GM12878 (cell line): ENCODE data around the gene TRPC3.

Source experiments
- ATF2 ChIP-seq: IDR thresholded peaks from 2 replicates; pipeline ENCODE4 v1.6.1; 2012; ENCODE audit warnings: low read length, inconsistent platforms
- BRCA1 ChIP-seq: IDR thresholded peaks from 2 replicates; pipeline ENCODE4 v1.6.1; 2011; ENCODE audit warnings: low read depth, low read length, improper control_type of control experiment
- CEBPZ ChIP-seq: fragments of 150-350 bp; IDR thresholded peaks from 2 replicates; pipeline ENCODE4 v1.6.1; 2016; ENCODE audit warnings: low read depth, low read length
- CTCF ChIP-seq, 3 experiments: IDR thresholded peaks in 2 of 3; conservative IDR thresholded peaks in 1 of 3; 2 replicates each; pipeline ENCODE4 v1.5.1; 2011; ENCODE audit warnings: low read depth in 3 of 3, low read length in 3 of 3, mild to moderate bottlenecking in 3 of 3, control low read depth in 2 of 3, moderate library complexity in 2 of 3, inconsistent platforms in 1 of 3, mixed read lengths in 1 of 3; ENCODE audit not compliant: control insufficient read depth in 2 of 3, insufficient read depth in 1 of 3; ENCODE audit errors: extremely low read depth in 1 of 3
- EZH2 ChIP-seq: IDR thresholded peaks from 2 replicates; pipeline ENCODE4 v1.6.1; 2012; ENCODE audit warnings: low read depth, mild to moderate bottlenecking, control low read depth, inconsistent platforms, low read length, borderline replicate concordance; ENCODE audit not compliant: control insufficient read depth
- KDM1A ChIP-seq: fragments of 200-600 bp; sonication (generic); IDR thresholded peaks from 2 replicates; pipeline ENCODE4 v1.6.1; 2016; ENCODE audit warnings: borderline replicate concordance
- MTA2 ChIP-seq: fragments of 450-650 bp; IDR thresholded peaks from 2 replicates; pipeline ENCODE4 v1.6.1; 2016; ENCODE audit warnings: low read depth, mild to moderate bottlenecking, moderate library complexity
- POLR2A ChIP-seq: IDR thresholded peaks from 2 replicates; pipeline ENCODE4 v1.6.1; 2011; ENCODE audit warnings: low read depth, mild to moderate bottlenecking, low read length
- SIN3A ChIP-seq: IDR thresholded peaks from 2 replicates; pipeline ENCODE4 v1.6.1; 2012; ENCODE audit warnings: low read depth, low read length, improper control_type of control experiment
- SREBF2 ChIP-seq: IDR thresholded peaks from 2 replicates; pipeline ENCODE4 v1.6.1; 2012; ENCODE audit warnings: mild to moderate bottlenecking, low read length
- YY1 ChIP-seq: IDR thresholded peaks from 2 replicates; pipeline ENCODE4 v1.6.1; 2011; ENCODE audit warnings: low read depth, mild to moderate bottlenecking, low read length

GRCh38 chr4:121881158-121881557 is 70.7 kb downstream of the TRPC3 start:
- no peak for TF ChIP-seq POLR2A
- no peak for TF ChIP-seq BRCA1
- no peak for TF ChIP-seq CTCF (IDR thresholded peaks at IDR 0.05 in 2 of 3, conservative IDR thresholded peaks at IDR 0.05 in 1 of 3; ENCODE audit: control insufficient read depth in 2 of 3, extremely low read depth in 1 of 3, insufficient read depth in 1 of 3, low read depth in 3 of 3, low read length in 3 of 3)
- TF ChIP-seq EZH2: no peak
- TF ChIP-seq YY1: no peak
- TF ChIP-seq SREBF2: no peak
- no peak for TF ChIP-seq ATF2
- TF ChIP-seq CEBPZ: no peak
- TF ChIP-seq MTA2: no peak
- no peak for TF ChIP-seq SIN3A
- TF ChIP-seq KDM1A: no peak
